H1 (cell line): ENCODE measurements around the gene KCNH1. TPM values are rescaled to one million over a fixed set of nuclear protein-coding genes. Genes with fewer than 3 reads are reported as not detected.
"Not testable (repeated sequence)": the region's sequence is repeated elsewhere in the genome, so short reads cannot be mapped to it uniquely, and the experiment has no call there.

Source experiments
- CTCF ChIA-PET: fragments of 300-600 bp; sonication (Branson Sonifier 250); formaldehyde crosslinking; loops from one replicate; lab custom pipeline; 2021; ENCODE audit not compliant: partially characterized antibody; lab: Charles Lee
- POLR2A ChIA-PET: fragments of 300-600 bp; sonication (Branson Sonifier 250); formaldehyde crosslinking; loops from one replicate; lab custom pipeline; 2021; ENCODE audit warnings: inconsistent platforms; ENCODE audit not compliant: partially characterized antibody; lab: Charles Lee
- DNase-seq, 2 experiments: peaks; one replicate each; pipeline versions ENCODE4 v3.0.0 to v3.0.0-alpha.2; 2010 to 2022; ENCODE audit warnings: low spot score in 2 of 2, low read depth in 1 of 2, mixed read lengths in 1 of 2
- FAIRE-seq: peaks from 2 replicates; lab custom pipeline; 2011; peaks lifted over from hg19 to GRCh38; lab: Jason Lieb, UNC
- H2AFZ ChIP-seq: 2 replicates; pipeline ENCODE4 v1.8.1; 2012; ENCODE audit warnings: low read length, inconsistent platforms
- H2AK5ac ChIP-seq: 2 replicates; pipeline ENCODE4 v1.6.1; 2013; ENCODE audit warnings: low read depth, low read length
- H2BK120ac ChIP-seq: replicated peaks from 2 replicates; pipeline ENCODE3; 2013; ENCODE audit warnings: low read depth, low read length, inconsistent platforms
- H2BK12ac ChIP-seq: 2 replicates; pipeline ENCODE4 v1.6.1; 2013; ENCODE audit warnings: low read depth, low read length
- H2BK15ac ChIP-seq: 2 replicates; pipeline ENCODE4 v1.6.1; 2013; ENCODE audit warnings: low read length
- H2BK20ac ChIP-seq: 2 replicates; pipeline ENCODE4 v1.6.1; 2013; ENCODE audit warnings: low read length
- H2BK5ac ChIP-seq: 2 replicates; pipeline ENCODE4 v1.6.1; 2013; ENCODE audit warnings: low read depth, low read length
- H3K14ac ChIP-seq: 2 replicates; pipeline ENCODE4 v1.6.1; 2013; ENCODE audit warnings: inconsistent platforms; ENCODE audit not compliant: insufficient read length
- H3K18ac ChIP-seq: 2 replicates; pipeline ENCODE4 v1.6.1; 2013; ENCODE audit warnings: low read length; ENCODE audit errors: extremely low read depth
- H3K23ac ChIP-seq: 2 replicates; pipeline ENCODE4 v1.6.1; 2013; ENCODE audit warnings: inconsistent platforms; ENCODE audit not compliant: insufficient read length
- H3K23me2 ChIP-seq: 2 replicates; pipeline ENCODE4 v1.6.1; 2013; ENCODE audit warnings: low read depth, low read length
- H3K27ac ChIP-seq: 2 replicates; pipeline ENCODE4 v1.6.1; 2011; ENCODE audit warnings: low read depth, low read length, inconsistent platforms
- H3K27me3 ChIP-seq, 4 experiments: replicated peaks in 1 of 4; 1 replicate in 1 of 4; 2 replicates in 3 of 4; pipeline versions ENCODE4 v1.6.1 to v1.8.1; 2011 to 2013; ENCODE audit warnings: low read length in 3 of 4, mild to moderate bottlenecking in 3 of 4, inconsistent platforms in 2 of 4, mixed read lengths in 2 of 4, moderate library complexity in 1 of 4; ENCODE audit not compliant: control insufficient read depth in 3 of 4, insufficient read depth in 3 of 4; ENCODE audit errors: extremely low read depth in 1 of 4
- H3K36me3 ChIP-seq, 4 experiments: 2 replicates each; pipeline versions ENCODE4 v1.6.1 to v1.8.1; 2011 to 2013; ENCODE audit warnings: mild to moderate bottlenecking in 4 of 4, low read length in 3 of 4, moderate library complexity in 2 of 4, control low read depth in 1 of 4, inconsistent platforms in 1 of 4; ENCODE audit not compliant: insufficient read depth in 4 of 4, control insufficient read depth in 2 of 4
- H3K4ac ChIP-seq: replicated peaks from 2 replicates; pipeline ENCODE3; 2013; ENCODE audit warnings: low read length, low read depth, mixed read lengths, inconsistent platforms; ENCODE audit not compliant: insufficient read length
- H3K4me1 ChIP-seq, 4 experiments: replicated peaks in 1 of 4; 1 replicate in 1 of 4; 2 replicates in 3 of 4; pipeline versions ENCODE4 v1.6.1 to v1.8.1; 2011 to 2013; ENCODE audit warnings: low read length in 3 of 4, inconsistent platforms in 2 of 4, mixed read lengths in 1 of 4; ENCODE audit not compliant: insufficient read depth in 4 of 4, control insufficient read depth in 3 of 4
- H3K4me2 ChIP-seq, 2 experiments: 2 replicates each; pipeline versions ENCODE4 v1.6.1 to v1.8.1; 2011 to 2013; ENCODE audit warnings: low read depth in 2 of 2, low read length in 2 of 2, control low read depth in 1 of 2, inconsistent platforms in 1 of 2, mild to moderate bottlenecking in 1 of 2; ENCODE audit not compliant: insufficient read depth in 1 of 2
- H3K4me3 ChIP-seq, 4 experiments: fragments of 200-600, 300-600 bp in 1 of 4; sonication (generic), shearing (Covaris generic), sonication (Bioruptor Twin) in 1 of 4; 2 replicates each; pipeline versions ENCODE4 v1.5.1 to v1.8.1; 2011 to 2016; ENCODE audit warnings: low read length in 4 of 4, low read depth in 3 of 4, control low read depth in 2 of 4, inconsistent platforms in 2 of 4, mild to moderate bottlenecking in 2 of 4, mixed read lengths in 1 of 4, moderate library complexity in 1 of 4; ENCODE audit not compliant: insufficient read depth in 2 of 4; ENCODE audit errors: extremely low read depth in 1 of 4
- H3K56ac ChIP-seq: replicated peaks from 2 replicates; pipeline ENCODE3; 2013; ENCODE audit warnings: low read depth, mild to moderate bottlenecking, mixed read lengths, low read length, inconsistent platforms; ENCODE audit not compliant: insufficient read length
- H3K79me1 ChIP-seq: 2 replicates; pipeline ENCODE4 v1.6.1; 2013; ENCODE audit warnings: low read depth, low read length, control low read depth
- H3K79me2 ChIP-seq, 2 experiments: 2 replicates each; pipeline versions ENCODE4 v1.6.1 to v1.8.1; 2012 to 2013; ENCODE audit warnings: low read length in 2 of 2, mild to moderate bottlenecking in 2 of 2, inconsistent platforms in 1 of 2; ENCODE audit not compliant: insufficient read depth in 2 of 2, control insufficient read depth in 1 of 2
- H3K9ac ChIP-seq, 4 experiments: replicated peaks in 1 of 4; 1 replicate in 1 of 4; 2 replicates in 3 of 4; pipeline versions ENCODE4 v1.6.1 to v1.8.1; 2011 to 2013; ENCODE audit warnings: low read depth in 3 of 4, low read length in 3 of 4, control low read depth in 2 of 4, mild to moderate bottlenecking in 2 of 4, moderate library complexity in 2 of 4, inconsistent platforms in 1 of 4; ENCODE audit errors: extremely low read depth in 1 of 4
- H3K9me3 ChIP-seq, 2 experiments: 2 replicates each; pipeline versions ENCODE4 v1.6.1 to v1.8.1; 2012 to 2013; ENCODE audit warnings: mild to moderate bottlenecking in 2 of 2, moderate library complexity in 2 of 2, control low read depth in 1 of 2, inconsistent platforms in 1 of 2, low read depth in 1 of 2, low read length in 1 of 2, mixed read lengths in 1 of 2; ENCODE audit not compliant: insufficient read depth in 2 of 2
- H4K20me1 ChIP-seq, 2 experiments: replicated peaks in 1 of 2; 2 replicates each; pipeline versions ENCODE3 to v1.8.1; 2011 to 2013; ENCODE audit warnings: inconsistent platforms in 2 of 2, low read length in 2 of 2, mild to moderate bottlenecking in 1 of 2; ENCODE audit not compliant: insufficient read depth in 2 of 2, control insufficient read depth in 1 of 2
- H4K5ac ChIP-seq: 2 replicates; pipeline ENCODE4 v1.6.1; 2013; ENCODE audit warnings: low read length, low read depth, mixed read lengths, inconsistent platforms; ENCODE audit not compliant: insufficient read length
- H4K8ac ChIP-seq: 2 replicates; pipeline ENCODE4 v1.8.0; 2013; ENCODE audit warnings: mild to moderate bottlenecking, moderate library complexity, low read length, inconsistent platforms; ENCODE audit not compliant: insufficient read depth; ENCODE audit errors: extremely low read depth
- H4K91ac ChIP-seq: replicated peaks from 2 replicates; pipeline ENCODE3; 2013; ENCODE audit warnings: low read length, mixed read lengths, inconsistent platforms; ENCODE audit not compliant: insufficient read length
- FOSL1 ChIP-seq: IDR thresholded peaks from 2 replicates; pipeline ENCODE4 v1.6.1; 2011; ENCODE audit warnings: mild to moderate bottlenecking, low read depth, low read length, moderate library complexity; ENCODE audit not compliant: insufficient read depth
- WGBS, 2 experiments: shearing (Covaris generic) in 1 of 2; methylation state at CpG; one replicate each; pipeline versions ENCODE4 v1.1.6 to v1.1.7; 2013 to 2015; ENCODE audit warnings: low lambda C conversion rate in 2 of 2, mixed read lengths in 2 of 2, inconsistent platforms in 1 of 2, low coverage in 1 of 2, missing lambda C conversion rate in 1 of 2; ENCODE audit not compliant: insufficient replicate concordance in 2 of 2, insufficient coverage in 1 of 2, insufficient read length in 1 of 2; ENCODE audit errors: extremely low coverage in 1 of 2, missing lambda C conversion rate in 1 of 2; 5-methylcytosine and 5-hydroxymethylcytosine counted together
- polyA plus RNA-seq, 7 experiments: library from polyadenylated mRNA; depleted of rRNA in 3 of 7; stranded (reverse) in 5 of 7; unstranded in 2 of 7; fragments of >200 nt in 5 of 7; fragments of 200-250 nt in 2 of 7; gene quantifications; 1 replicate in 5 of 7; 2 replicates in 1 of 7; 4 replicates in 1 of 7; pipeline versions ENCODE4 v1.2.1 to v1.2.3, GENCODE V29; 2011 to 2013; ENCODE audit warnings: missing spikeins in 2 of 7, mixed read lengths in 2 of 7
- total RNA-seq: library from RNA; stranded (reverse); fragmentation: NEBNext Ultra II Directional; extraction: Animal tissue kit (Norgen Biotek cat#: 25700); gene quantifications from 2 replicates; pipeline ENCODE4 v1.2.1, GENCODE V29; 2021

Gene KCNH1
- total and polyA plus RNA-seq, 2 of the 8 experiments (the other 6 are each of a cell fraction or from before 2014, with no cell fraction given), result 0.27 to 0.34 TPM

DNA sequence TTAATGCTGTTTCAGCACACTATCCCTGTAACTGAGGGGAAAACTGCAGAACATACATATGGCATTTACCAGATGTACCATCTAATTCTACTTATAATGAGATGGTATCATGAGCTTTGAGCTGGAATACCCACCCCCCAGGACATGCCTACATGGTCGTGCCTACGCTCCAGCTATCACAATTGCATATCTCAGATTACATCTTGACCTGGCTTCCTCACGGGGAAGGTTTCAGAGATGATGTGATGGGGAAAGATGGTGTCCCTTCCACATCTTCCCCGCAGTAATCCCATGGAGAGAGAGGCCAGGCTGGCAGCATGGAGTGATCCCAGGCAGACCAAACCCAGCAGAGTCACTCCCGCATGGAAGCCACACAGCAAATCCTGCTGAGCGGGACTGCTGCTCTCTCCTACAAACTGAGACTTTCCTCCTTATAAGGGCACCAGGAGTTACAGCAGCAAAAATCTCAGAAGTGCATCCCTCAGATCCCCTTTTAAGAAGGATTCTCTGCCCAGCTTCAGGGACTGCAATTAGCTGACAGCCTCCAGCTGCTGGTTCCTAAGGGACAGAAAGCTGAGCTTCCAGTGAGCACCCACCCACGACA lies 67.1 kb downstream of the KCNH1 start (continued):
- TF ChIP-seq FOSL1, result no peak

DNA sequence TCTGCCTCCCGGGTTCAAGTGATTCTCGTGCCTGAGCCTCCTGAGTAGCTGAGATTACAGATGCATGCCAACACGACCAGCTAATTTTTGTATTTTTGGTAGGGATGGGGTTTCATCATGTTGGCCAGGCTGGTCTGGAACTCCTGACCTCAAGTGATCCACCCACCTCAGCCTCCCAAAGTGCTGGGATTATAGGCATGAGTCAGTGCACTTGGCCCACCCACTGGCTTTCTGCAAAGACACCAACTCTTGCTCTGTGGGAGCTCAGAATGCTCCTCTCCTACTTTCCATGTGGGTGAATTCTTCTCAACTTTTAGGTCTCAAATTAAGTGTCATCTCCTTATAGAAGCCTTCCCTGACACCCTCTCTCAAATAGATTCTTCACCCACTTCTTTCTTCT lies 92.1 kb downstream of the KCNH1 start:
- H3K23me2 ChIP-seq, result not testable (repeated sequence)

More for the DNA sequence above, 92.1 kb downstream of the KCNH1 start:
- H3K9me3 ChIP-seq, H4K5ac ChIP-seq, H2BK20ac ChIP-seq, H2AFZ ChIP-seq, H4K8ac ChIP-seq, FAIRE-seq, H3K18ac ChIP-seq, H3K4me3 ChIP-seq, H3K79me1 ChIP-seq, H3K14ac ChIP-seq, H2BK120ac ChIP-seq, DNase-seq, H3K4me2 ChIP-seq, H3K36me3 ChIP-seq, H3K23ac ChIP-seq, POLR2A ChIA-PET, H3K4me1 ChIP-seq, H3K27ac ChIP-seq, H4K20me1 ChIP-seq, H3K4ac ChIP-seq, H3K27me3 ChIP-seq, H2AK5ac ChIP-seq, H3K9ac ChIP-seq, H4K91ac ChIP-seq, H3K79me2 ChIP-seq, H2BK15ac ChIP-seq, H3K56ac ChIP-seq, H2BK12ac ChIP-seq, H2BK5ac ChIP-seq: not testable (repeated sequence)
- CTCF ChIA-PET, result interaction anchor here (1.2 kb wide), 1 partner anchor 12 kb away, joined by 4 read pairs; no protein-coding TSS in a partner anchor
- WGBS, 2 experiments, result 71% methylated on average over 3 of the region's 3 CpGs; no CpG with 5 or more reads in 1 of the 2 experiments
